Calu3 (cell line): ENCODE measurements around the gene SNX13. TPM values are rescaled to one million over a fixed set of nuclear protein-coding genes. Genes with fewer than 3 reads are reported as not detected.

Source experiments
- BruUV-seq: library from RNA; stranded (reverse); fragments of 400-500 nt; replicated peaks from 2 replicates; lab custom pipeline; 2021; lab: Mats Ljungman, UMichigan
- CTCF ChIA-PET: fragments of 300-600 bp; sonication (Branson Sonifier 250); formaldehyde crosslinking; loops from one replicate; lab custom pipeline; 2022; ENCODE audit warnings: antibody characterized with exemption; lab: Charles Lee
- DNase-seq: peaks from one replicate; pipeline ENCODE4 v3.0.0; 2022
- H3K27ac Mint-ChIP-seq: one replicate; pipeline ENCODE4 v1.8.0; 2022; ENCODE audit warnings: mixed read lengths; ENCODE audit not compliant: unreplicated experiment
- H3K27me3 Mint-ChIP-seq: one replicate; pipeline ENCODE4 v1.8.0; 2022; ENCODE audit warnings: mixed read lengths; ENCODE audit not compliant: unreplicated experiment
- H3K36me3 Mint-ChIP-seq: one replicate; pipeline ENCODE4 v1.8.0; 2022; ENCODE audit warnings: mild to moderate bottlenecking, moderate library complexity, mixed read lengths; ENCODE audit not compliant: insufficient read depth, unreplicated experiment
- H3K4me1 Mint-ChIP-seq: one replicate; pipeline ENCODE4 v1.8.0; 2022; ENCODE audit warnings: mild to moderate bottlenecking, low read depth, mixed read lengths; ENCODE audit not compliant: unreplicated experiment
- H3K4me3 Mint-ChIP-seq: one replicate; pipeline ENCODE4 v1.8.0; 2022; ENCODE audit warnings: mild to moderate bottlenecking, low read depth, moderate library complexity, mixed read lengths; ENCODE audit not compliant: unreplicated experiment
- H3K9me3 Mint-ChIP-seq: one replicate; pipeline ENCODE4 v1.8.0; 2022; ENCODE audit warnings: low read depth, mixed read lengths; ENCODE audit not compliant: unreplicated experiment
- CTCF ChIP-seq: fragments of 200-600 bp; IDR thresholded peaks from one replicate; pipeline ENCODE4 v1.8.0; 2022; ENCODE audit warnings: antibody characterized with exemption; ENCODE audit not compliant: unreplicated experiment
- intact Hi-C: fragments of 100-400 bp; cut with micrococcal nuclease; formaldehyde crosslinking; loops from one replicate; pipeline ENCODE4 v1.10.0; 2022; ENCODE audit not compliant: unreplicated experiment
- total RNA-seq: library from RNA; stranded (reverse); gene quantifications from 2 replicates; pipeline ENCODE4 v1.2.3, GENCODE V29; 2022

SNX13 gene
- total RNA-seq, 1 experiment from 2014 or later, result 71.9 TPM

- no peaks in the 10 kb centered on the region for H3K27me3 Mint-ChIP-seq
- CTCF ChIA-PET, result interaction anchor here (0.5 to 4.4 kb wide), 37 partner anchors 8 to 879 kb away, joined by 3 to 27 read pairs (median 4); no protein-coding TSS in a partner anchor
- H3K36me3 Mint-ChIP-seq, result no peaks in the 10 kb centered on the region
- no peak overlapping the region for H3K4me3 Mint-ChIP-seq
- DNase-seq, result peak; percentile 86
- peak; percentile 84 for TF ChIP-seq CTCF
- H3K27ac Mint-ChIP-seq, result no peak overlapping the region
- intact Hi-C loops, result loop anchor here (1.0 to 2.0 kb wide), 4 partner anchors 89 to 575 kb away; no protein-coding TSS in a partner anchor
- peaks cover 2% of the 10 kb centered on the region for H3K9me3 Mint-ChIP-seq
- BruUV-seq, result no TSS peak
- peaks cover 33% of the 10 kb centered on the region for H3K4me1 Mint-ChIP-seq
These were observed 170.4 kb downstream of the SNX13 start for GRCh38 chr7:17769918-17770317.

GRCh38 chr7:17758008-17758407 is 182.3 kb downstream of the SNX13 start:
- intact Hi-C loops, result no loop called here
- CTCF ChIA-PET, result interaction anchor here (2.3 kb wide), 1 partner anchor 12 kb away, joined by 8 read pairs; no protein-coding TSS in a partner anchor

GRCh38 chr7:17746020-17746530 is 194.2 kb downstream of the SNX13 start:
- BruUV-seq, result no TSS peak

More at GRCh38 chr7:17758008-17758407, 182.3 kb downstream of the SNX13 start:
- DNase-seq, result no peak
- no peaks in the 10 kb centered on the region for H3K36me3 Mint-ChIP-seq
- H3K27ac Mint-ChIP-seq, result no peak overlapping the region
- no peak overlapping the region for H3K4me3 Mint-ChIP-seq
- peaks cover 4% of the 10 kb centered on the region for H3K9me3 Mint-ChIP-seq
- no TSS peak for BruUV-seq
- no peaks in the 10 kb centered on the region for H3K4me1 Mint-ChIP-seq
- TF ChIP-seq CTCF, result no peak
- H3K27me3 Mint-ChIP-seq, result no peaks in the 10 kb centered on the region

GRCh38 chr7:17745610-17746009 is 194.7 kb downstream of the SNX13 start:
- no peak overlapping the region for H3K27ac Mint-ChIP-seq
- DNase-seq, result no peak

More at GRCh38 chr7:17746020-17746530, 194.2 kb downstream of the SNX13 start:
- H3K4me3 Mint-ChIP-seq, result no peak overlapping the region
- no peaks in the 10 kb centered on the region for H3K9me3 Mint-ChIP-seq
- H3K27me3 Mint-ChIP-seq, result no peaks in the 10 kb centered on the region
- TF ChIP-seq CTCF, result no peak
- no peaks in the 10 kb centered on the region for H3K4me1 Mint-ChIP-seq
- no peaks in the 10 kb centered on the region for H3K36me3 Mint-ChIP-seq
- intact Hi-C loops, result no loop called here
- CTCF ChIA-PET, result no interaction called here
- H3K27ac Mint-ChIP-seq, result no peak overlapping the region
- no peak for DNase-seq

More at GRCh38 chr7:17745610-17746009, 194.7 kb downstream of the SNX13 start:
- TF ChIP-seq CTCF, result no peak
- Mint-ChIP-seq H3K4me3 (no peak overlapping the region), H3K27me3 (no peaks in the 10 kb centered on the region), H3K36me3 (no peaks in the 10 kb centered on the region), H3K4me1 (no peaks in the 10 kb centered on the region), H3K9me3 (no peaks in the 10 kb centered on the region)
- BruUV-seq, result no TSS peak
- intact Hi-C loops, result no loop called here
- CTCF ChIA-PET, result no interaction called here
